HL-60/S4 treated with phorbol 12-myristate 13-acetate at 8.2 ng/mL for 4 days and 3 days (cell line): Measurements from ENCODE around the gene SPACA7.

ENCODE experiments used
- in situ Hi-C: fragments of 300-500 bp; cut with MboI; formaldehyde crosslinking; loops from 2 replicates; pipeline ENCODE4 v1.15.0; 2022; ENCODE audit warnings: low sequenced_read_pairs

SPACA7 gene

DNA sequence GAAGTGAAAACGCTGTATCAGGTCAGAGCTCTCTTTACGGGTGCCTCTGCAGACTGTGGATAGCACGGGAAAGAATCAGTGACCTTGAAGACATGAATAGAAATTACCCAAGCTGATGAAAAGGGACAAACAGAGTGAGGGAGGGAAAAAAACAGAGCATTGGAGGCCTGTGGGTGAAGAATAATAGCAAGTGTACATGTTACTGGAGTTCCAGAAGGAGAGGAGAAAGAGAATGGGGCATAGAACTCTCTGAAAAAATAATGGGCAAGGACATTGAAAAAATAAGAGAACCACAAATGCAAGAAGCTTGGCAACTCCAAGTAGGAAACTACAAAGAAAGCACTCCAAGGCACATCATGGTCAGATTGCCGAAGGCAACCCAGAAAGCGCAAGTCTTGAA lies 86.3 kb downstream of the SPACA7 start:
- in situ Hi-C loops, result no loop called here

DNA sequence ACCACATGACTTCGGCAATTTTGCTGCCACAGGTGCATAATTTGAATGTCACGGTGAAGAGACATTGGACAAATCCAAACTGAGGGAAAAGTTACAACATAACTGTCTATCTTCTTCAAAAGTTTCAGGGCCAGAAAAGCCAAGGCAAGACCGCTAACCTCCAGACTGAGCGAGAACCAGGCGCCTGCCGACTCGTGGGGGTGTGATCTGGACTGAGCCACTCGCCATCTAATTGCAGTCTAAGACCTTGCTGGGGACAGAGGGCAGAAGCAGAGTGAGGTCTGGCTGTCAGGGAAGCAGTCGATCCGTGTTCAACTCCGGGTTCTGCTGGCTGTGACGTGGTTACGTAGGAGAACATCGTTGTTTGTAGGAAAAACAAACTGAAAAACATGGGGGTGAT lies 88.6 kb downstream of the SPACA7 start:
- in situ Hi-C loops, result no loop called here

DNA sequence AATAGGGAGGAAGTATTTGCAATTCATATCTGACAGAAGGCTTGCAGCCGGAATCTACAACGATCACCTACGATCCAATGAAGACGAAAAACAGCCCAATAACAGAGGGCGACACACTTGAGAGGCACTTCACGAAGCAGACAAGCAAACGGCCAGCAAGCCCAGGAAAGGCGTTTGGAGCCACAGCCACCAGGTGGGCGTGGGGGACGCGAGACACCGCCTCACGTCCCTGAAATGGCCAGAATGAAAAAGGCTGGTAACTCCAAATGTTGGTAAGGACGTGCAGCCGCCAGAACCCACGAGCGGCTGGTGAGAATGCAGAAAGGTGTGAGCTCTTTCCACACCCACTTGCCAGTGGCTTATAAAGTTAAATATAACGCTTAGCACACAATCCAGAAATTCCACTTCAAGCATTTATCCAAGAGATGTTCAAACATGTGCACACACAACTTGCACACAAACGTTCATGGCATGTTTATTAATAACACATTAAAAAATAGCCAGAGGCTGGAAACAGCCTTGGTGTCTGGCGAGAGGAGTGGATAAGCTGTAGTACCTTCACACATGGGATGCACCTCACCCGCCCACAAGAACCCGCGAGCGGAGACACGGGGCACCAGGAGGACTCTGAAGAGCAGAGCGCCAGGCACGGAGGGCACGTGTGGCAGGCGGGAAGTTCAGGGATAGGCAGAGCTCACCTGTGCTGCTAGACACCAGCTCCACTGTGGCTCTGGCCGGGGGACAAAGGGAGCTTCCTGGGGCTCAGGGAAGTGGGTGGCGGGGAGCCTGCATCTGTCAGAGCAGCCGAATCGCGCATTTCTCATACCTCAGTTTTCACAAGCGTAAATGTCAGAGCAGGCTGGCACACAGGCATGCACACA lies 89.3 kb downstream of the SPACA7 start:
- in situ Hi-C loops, result no loop called here

DNA sequence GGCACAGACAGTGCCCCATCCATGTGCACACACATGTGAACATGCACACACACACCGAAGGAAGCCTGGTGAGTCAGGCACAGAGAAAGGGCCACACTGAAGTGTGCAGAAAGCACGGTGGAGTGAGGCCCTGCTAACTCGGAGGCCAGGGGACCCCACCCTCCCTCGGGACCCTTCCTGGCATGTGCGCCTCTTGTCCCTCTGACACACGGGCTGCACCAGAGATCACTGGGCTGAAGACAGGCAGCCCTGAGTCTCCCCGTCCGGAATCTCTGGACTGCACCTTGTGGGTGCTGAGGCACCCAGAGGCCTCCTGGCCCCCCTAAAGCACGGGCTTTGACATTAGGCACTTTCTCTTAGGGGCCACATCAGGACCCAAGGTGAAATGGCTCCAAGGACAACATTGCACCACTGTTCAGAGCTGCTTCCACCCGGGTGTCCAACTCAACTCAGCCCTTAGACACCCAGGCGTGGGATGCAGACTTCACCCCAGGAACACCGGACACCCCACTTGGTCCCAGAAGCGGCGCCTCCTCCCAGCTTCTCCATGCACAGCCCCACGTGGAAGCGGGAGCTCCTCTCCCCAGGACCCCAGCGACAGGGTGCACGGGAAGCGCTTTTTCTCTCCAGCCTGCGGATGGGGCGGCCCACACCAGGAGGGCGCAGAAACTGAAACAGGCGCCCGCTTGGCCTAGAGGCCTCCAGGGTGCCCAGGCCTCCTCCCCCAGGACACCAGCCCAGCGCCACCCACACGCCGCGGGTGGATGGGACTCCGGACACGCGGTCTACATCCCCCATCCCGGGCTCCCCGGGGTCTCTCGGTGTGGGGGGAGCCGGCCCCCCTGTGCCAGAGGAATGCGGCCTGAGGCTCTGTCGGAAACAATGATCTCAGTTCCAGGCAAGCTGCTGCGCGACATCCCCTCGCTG lies 90.2 kb downstream of the SPACA7 start:
- in situ Hi-C loops, result no loop called here

DNA sequence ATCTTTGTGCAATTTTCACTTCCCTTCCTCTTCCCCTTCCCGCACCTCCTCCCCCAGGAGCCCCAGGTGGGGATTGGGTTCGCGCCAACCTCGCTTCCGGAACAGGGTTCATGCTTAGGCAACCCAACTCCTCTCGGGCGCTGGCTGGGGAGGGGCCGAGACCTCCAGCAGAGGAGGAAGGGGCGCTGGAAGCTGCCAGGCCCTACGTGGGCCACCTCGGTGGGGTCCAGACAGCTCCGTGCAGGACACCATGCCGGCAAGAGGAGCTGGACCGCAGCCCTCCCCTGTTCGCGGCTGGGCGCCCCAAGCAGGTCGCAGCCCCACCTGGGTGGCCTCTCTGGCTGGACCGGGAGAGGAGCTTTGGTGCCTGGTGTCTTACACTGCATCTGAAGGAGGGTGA lies 91.1 kb downstream of the SPACA7 start:
- in situ Hi-C loops, result no loop called here

DNA sequence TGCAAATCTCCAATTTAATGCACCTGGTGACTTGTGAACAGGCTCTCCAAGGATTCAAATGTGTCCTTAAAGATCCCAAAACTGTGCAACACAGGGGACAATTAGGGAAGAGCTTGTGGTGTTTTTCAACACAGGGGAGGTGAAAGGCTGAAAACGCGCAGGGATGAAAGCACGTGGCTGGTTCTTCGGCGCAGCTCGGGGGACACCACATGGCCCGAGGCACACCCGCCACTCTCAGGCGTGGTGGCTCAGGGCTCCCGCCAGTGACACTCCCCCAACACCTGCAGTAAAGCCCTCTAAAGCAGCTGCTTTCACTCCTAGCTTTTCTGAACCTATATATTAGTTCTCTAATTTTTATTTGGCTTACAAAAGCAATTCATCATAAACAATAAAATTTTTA lies 91.9 kb downstream of the SPACA7 start:
- in situ Hi-C loops, result no loop called here

DNA sequence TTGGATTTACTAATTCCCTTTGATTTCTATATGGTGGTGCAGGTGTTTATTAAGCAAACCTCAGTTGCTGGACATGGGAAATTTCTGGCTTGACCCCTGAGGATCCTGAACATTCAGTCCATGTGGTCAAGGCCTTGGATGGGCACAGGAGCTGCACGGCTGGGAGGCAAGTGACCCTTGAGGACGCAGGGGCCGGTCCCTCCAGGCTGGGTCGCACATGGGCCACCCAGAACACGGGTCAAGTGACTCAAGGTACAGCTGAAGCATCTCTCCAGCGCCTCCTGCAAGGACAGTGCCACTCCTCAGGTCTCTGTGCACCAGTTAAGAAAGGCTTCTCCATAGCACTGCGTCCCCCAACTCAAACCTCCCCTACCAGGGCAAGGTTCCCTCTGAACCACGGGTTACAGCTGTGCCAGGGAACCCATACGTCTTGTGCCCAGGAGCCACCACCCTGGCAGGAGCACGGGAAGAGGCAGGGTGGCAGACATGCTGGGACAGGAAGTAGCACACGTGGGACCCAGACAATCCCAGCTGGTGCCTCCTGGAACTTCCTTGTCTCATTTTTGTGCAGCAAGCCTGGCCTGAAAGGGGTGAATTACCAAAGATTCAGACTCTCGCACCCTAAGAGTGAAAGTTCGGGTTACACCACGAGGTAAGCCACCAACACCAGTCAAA lies 93.1 kb downstream of the SPACA7 start:
- in situ Hi-C loops, result no loop called here

DNA sequence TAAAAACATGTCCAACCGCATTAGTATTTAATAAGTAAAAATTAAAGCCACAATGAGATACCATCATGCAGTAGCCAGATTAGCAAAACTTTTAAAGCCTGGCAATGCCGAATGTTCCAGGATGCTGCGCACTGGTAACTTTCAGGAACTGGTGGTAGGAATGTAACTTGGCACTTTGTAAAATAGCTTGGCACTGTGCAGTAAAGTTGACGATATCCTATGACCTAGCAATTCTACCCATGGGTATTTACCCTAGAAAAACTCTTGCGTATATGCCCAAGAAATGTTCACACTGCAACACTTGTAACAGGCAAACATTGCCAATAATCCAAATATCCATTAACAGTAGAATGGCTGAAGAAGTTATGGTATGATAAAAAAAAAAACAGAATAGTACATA lies 97.7 kb downstream of the SPACA7 start:
- in situ Hi-C loops, result no loop called here

DNA sequence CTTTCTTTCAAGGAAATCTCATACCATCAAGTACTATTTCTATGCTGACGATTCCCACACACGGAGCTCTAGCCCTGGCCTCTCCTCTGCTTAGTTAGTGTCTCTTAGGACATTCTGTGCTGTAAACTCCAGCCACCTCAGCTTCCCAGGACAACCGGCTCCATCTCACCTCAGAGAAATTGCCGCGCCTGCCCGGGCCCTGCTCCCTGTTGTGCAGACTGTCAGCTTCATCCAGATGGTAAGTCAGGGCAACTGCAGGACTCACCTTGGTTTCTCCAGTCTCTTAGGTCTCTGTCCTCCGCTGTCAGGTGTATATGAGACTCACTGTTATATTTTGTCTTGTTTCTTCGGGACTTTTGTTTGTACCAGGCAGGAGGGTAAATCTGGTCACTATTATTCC lies 98.7 kb downstream of the SPACA7 start:
- in situ Hi-C loops, result no loop called here

DNA sequence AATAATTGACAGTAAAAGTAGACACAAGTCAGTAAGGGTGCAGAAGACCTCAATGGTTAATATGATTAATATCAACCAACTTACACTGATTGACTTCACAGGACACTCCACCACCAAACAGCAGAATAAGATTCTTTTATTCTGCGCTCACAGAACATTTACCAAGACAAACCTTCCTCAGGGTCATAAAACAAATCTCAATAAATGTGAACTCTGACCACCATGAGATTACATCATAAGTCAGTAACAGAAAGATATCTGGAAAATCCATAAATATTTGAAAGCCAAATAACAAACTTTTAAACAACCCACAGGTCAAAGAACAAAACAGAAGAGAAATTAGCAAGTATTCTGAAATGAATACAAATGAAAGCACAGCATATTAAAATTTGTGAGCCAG lies 99.7 kb downstream of the SPACA7 start:
- in situ Hi-C loops, result no loop called here

DNA sequence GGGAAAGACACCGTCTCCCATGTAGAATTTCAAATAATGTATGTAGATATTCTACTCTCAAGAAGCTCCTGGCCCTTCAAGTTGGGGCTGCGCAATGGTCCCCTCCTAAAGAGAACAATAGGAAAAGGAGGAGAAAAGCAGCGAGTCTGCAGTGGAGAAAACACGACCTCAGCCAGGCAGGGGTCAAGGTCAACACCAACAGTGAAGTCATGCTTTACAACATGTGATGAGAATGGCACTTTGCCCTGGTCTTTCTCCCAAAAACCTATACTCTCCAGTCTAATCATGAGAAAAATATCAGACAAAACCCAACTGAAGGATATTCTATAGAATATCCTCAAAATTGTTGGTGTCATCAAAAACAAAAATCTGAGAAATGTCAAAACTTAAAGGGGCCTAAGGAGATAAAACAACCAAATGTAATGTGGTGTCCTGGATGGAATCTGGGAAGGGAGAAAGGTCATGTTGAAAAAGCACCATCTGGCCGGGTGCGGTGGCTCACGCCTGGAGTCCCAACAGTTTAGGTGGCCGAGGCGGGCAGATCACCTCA lies 101.0 kb downstream of the SPACA7 start:
- in situ Hi-C loops, result no loop called here

DNA sequence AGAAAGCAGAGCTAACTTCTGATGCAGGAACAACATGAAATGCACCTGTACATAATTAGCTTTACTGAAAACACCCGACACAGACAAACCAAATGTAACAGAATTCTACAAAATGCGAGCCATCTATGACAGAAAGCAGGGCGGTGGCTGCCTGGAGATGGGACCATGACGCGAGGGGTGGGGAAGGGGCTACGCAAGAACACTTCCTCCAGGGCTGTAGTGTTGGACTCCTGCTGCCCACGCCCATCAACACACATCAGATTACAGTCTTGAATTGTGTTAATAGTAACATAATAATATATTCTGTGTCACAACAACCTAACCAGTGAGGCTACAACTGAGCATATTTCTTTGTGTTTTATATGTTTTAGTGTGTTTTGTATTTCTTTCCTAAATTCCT lies 103.2 kb downstream of the SPACA7 start:
- in situ Hi-C loops, result no loop called here

DNA sequence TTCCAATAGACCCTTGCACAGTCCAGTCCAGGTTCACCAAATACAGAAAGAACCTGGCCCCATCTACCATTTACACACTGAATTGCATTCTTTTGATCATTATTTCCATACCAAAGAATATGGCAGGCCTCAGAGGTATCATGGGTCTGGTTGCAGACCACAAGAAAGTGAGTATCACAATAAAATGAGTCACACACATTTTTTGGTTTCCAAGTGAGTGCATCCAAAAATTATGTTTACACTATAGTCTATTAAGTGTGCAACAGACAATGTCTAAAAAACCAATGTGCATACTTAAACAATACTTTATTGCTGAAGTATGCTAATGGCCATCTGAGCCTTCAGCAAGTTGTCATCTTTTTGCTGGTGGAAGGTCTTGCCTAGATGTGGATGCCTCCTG lies 105.3 kb downstream of the SPACA7 start:
- in situ Hi-C loops, result no loop called here

DNA sequence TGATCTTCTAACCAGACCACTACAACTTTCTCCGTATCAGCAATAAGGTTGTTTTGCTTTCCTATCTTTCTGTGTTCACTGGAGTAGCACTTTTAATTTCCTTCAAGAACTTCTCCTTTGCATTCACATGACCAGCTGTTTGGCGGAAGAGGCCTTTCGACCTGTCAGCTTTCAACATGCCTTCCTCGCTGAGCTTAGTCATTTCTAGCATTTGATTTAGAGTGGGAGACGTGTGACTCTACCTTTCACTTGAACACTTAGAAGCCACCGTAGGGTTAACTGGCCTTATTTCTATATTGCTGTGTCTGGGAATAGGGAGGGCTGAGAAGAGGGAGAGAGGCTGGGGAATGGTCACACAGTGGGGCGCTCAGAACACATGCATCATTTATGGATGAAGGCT lies 107.1 kb downstream of the SPACA7 start:
- in situ Hi-C loops, result no loop called here
